Fibroblast of villous mesenchyme (primary cell): ENCODE measurements around the gene SIGLEC10. TPM values are rescaled to one million over a fixed set of nuclear protein-coding genes. Genes with fewer than 3 reads are reported as not detected.
"Not testable (repeated sequence)": the region's sequence is repeated elsewhere in the genome, so short reads cannot be mapped to it uniquely, and the experiment has no call there.

Source experiments
- DNase-seq: peaks from one replicate; pipeline ENCODE4 v3.0.0-alpha.2; 2010; ENCODE audit warnings: low read depth
- H3K4me3 ChIP-seq: 2 replicates; pipeline ENCODE4 v1.5.1; 2011; ENCODE audit warnings: low read depth, mild to moderate bottlenecking, low read length
- CTCF ChIP-seq: IDR thresholded peaks from 2 replicates; pipeline ENCODE4 v1.5.1; 2012; ENCODE audit warnings: low read depth, mild to moderate bottlenecking, low read length; ENCODE audit not compliant: insufficient read depth
- total RNA-seq: library from RNA; depleted of rRNA; stranded (reverse); fragments of >200 nt; gene quantifications from 2 replicates; pipeline ENCODE4 v1.2.3, GENCODE V29; 2012

The SIGLEC10 gene
- total RNA-seq, 1 donor = not detected

- no peak overlapping the region for H3K4me3 ChIP-seq
- TF ChIP-seq CTCF = no peak
- DNase-seq = no peak
Measured at GRCh38 chr19:51421229-51422052, 4.0 kb upstream of the SIGLEC10 start.

GRCh38 chr19:51420511-51420910 is 3.1 kb upstream of the SIGLEC10 start:
- DNase-seq, H3K4me3 ChIP-seq: not testable (repeated sequence)

GRCh38 chr19:51418707-51419106 is 1.3 kb upstream of the SIGLEC10 start:
- no peak for DNase-seq
- TF ChIP-seq CTCF = no peak
- H3K4me3 ChIP-seq = no peak overlapping the region

GRCh38 chr19:51417810-51418157 is 342 bp upstream of the SIGLEC10 start:
- no peak for DNase-seq
- H3K4me3 ChIP-seq = no peak overlapping the region
- TF ChIP-seq CTCF = no peak

GRCh38 chr19:51416422-51416821 is 1.0 kb downstream of the SIGLEC10 start:
- DNase-seq, H3K4me3 ChIP-seq: not testable (repeated sequence)

- H3K4me3 ChIP-seq = no peak overlapping the region
- TF ChIP-seq CTCF = no peak
- no peak for DNase-seq
Measured at GRCh38 chr19:51415187-51415586, 2.3 kb downstream of the SIGLEC10 start.

GRCh38 chr19:51410950-51411748 is 6.3 kb downstream of the SIGLEC10 start:
- no peak for DNase-seq
- TF ChIP-seq CTCF = no peak
- no peak overlapping the region for H3K4me3 ChIP-seq
